ENCODE data around the gene MYOM3. TPM values are rescaled to one million over a fixed set of nuclear protein-coding genes. Genes with fewer than 3 reads are reported as not detected.

The MYOM3 gene
- total RNA-seq, 1 experiment from 2014 or later, result 7.9 TPM

DNA sequence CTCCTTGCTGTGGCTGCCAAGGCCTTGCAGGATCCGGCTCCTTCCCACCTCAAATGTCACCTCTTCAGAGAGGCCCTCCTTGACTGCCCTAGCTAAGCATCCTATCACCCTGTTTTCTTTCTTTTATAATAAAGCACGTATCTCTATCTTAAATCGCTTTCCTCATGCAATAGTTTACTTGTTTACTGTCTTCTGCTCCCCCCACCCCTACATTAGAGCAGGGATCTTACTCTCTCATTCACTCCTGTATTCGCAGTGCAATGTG is 36.4 kb downstream of the MYOM3 start:
- Histone ChIP-seq H3K9ac (ENCODE audit: low read length) (no peak overlapping the region), H4K20me1 (ENCODE audit: insufficient read depth) (no peaks in the 10 kb centered on the region), H3K36me3 (ENCODE audit: control insufficient read depth in 1 of 2, insufficient read depth in 2 of 2, low read length in 2 of 2) (no peaks in the 10 kb centered on the region), H3K4me2 (ENCODE audit: low read length) (no peak overlapping the region), H3K27me3 (ENCODE audit: insufficient read depth, low read length) (no peaks in the 10 kb centered on the region), H3K9me2 (ENCODE audit: insufficient read depth) (no peaks in the 10 kb centered on the region), H3K9me3 (ENCODE audit: control insufficient read depth in 1 of 2, insufficient read depth in 1 of 2, low read depth in 1 of 2, low read length in 2 of 2) (no peaks in the 10 kb centered on the region), H3K4me3 (replicated peaks in 1 of 2; ENCODE audit: low read depth in 1 of 2, low read length in 2 of 2) (no peak overlapping the region), H2AFZ (ENCODE audit: low read depth, low read length, poor library complexity, severe bottlenecking) (no peak overlapping the region), H3K79me2 (ENCODE audit: insufficient read depth, low read length) (no peaks in the 10 kb centered on the region), H3K27ac (ENCODE audit: low read depth, low read length) (no peak overlapping the region), H3K4me1 (ENCODE audit: control insufficient read depth in 1 of 2, insufficient read depth in 2 of 2, low read length in 2 of 2) (peaks cover 0 to 8% of the 10 kb centered on the region in 2 experiments; a peak in 2 of 4 replicates)
- no peak for ATAC-seq
- POLR2A ChIA-PET, result no interaction called here
- RAD21 ChIA-PET (ENCODE audit: low non-redundant PET in 1 of 2, low total read pairs in 2 of 2, uncharacterized antibody in 2 of 2, unreplicated experiment in 2 of 2), result no interaction called here
- no peak for DNase-seq (ENCODE audit: low read depth, low spot score)
- no TSS peak for BruUV-seq (replicated peaks)
- CTCF ChIA-PET, result interaction anchor here (1.3 kb wide), 1 partner anchor 315 kb away, joined by 3 read pairs; no protein-coding TSS in a partner anchor
- intact Hi-C loops (cut with micrococcal nuclease), result no loop called here
- TF ChIP-seq JUND (IDR thresholded peaks at IDR 0.05), result no peak
- TF ChIP-seq, protein P1, sequence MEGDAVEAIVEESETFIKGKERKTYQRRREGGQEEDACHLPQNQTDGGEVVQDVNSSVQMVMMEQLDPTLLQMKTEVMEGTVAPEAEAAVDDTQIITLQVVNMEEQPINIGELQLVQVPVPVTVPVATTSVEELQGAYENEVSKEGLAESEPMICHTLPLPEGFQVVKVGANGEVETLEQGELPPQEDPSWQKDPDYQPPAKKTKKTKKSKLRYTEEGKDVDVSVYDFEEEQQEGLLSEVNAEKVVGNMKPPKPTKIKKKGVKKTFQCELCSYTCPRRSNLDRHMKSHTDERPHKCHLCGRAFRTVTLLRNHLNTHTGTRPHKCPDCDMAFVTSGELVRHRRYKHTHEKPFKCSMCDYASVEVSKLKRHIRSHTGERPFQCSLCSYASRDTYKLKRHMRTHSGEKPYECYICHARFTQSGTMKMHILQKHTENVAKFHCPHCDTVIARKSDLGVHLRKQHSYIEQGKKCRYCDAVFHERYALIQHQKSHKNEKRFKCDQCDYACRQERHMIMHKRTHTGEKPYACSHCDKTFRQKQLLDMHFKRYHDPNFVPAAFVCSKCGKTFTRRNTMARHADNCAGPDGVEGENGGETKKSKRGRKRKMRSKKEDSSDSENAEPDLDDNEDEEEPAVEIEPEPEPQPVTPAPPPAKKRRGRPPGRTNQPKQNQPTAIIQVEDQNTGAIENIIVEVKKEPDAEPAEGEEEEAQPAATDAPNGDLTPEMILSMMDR (IDR thresholded peaks at IDR 0.05 in 2 of 3, conservative IDR thresholded peaks at IDR 0.05 in 1 of 3; ENCODE audit: borderline replicate concordance in 1 of 3, insufficient read depth in 1 of 3, low read depth in 2 of 3, low read length in 2 of 3), result no peak
- TF ChIP-seq ZNF274 (IDR thresholded peaks at IDR 0.05; ENCODE audit: low read depth, low read length), result no peak
- no peak for TF ChIP-seq EZH2 (IDR thresholded peaks at IDR 0.05)
- TF ChIP-seq YY1 (IDR thresholded peaks at IDR 0.05; ENCODE audit: extremely low read depth, insufficient replicate concordance, low read depth, low read length), result no peak
- TF ChIP-seq RAD21 (IDR thresholded peaks at IDR 0.05; ENCODE audit: low read depth), result no peak
- no peak for TF ChIP-seq TCF7L2 (IDR thresholded peaks at IDR 0.05; ENCODE audit: borderline replicate concordance, extremely low read depth, insufficient read depth, insufficient read length)
- TF ChIP-seq, protein P2, sequence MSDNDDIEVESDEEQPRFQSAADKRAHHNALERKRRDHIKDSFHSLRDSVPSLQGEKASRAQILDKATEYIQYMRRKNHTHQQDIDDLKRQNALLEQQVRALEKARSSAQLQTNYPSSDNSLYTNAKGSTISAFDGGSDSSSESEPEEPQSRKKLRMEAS (IDR thresholded peaks at IDR 0.05), result no peak
- no peak for TF ChIP-seq EGR1 (IDR thresholded peaks at IDR 0.05; ENCODE audit: low read depth)
- no peak for TF ChIP-seq CEBPB (IDR thresholded peaks at IDR 0.05; ENCODE audit: low read depth)
- TF ChIP-seq ELF1 (IDR thresholded peaks at IDR 0.05; ENCODE audit: borderline replicate concordance, low read depth), result no peak
- TF ChIP-seq POLR2AphosphoS5 (IDR thresholded peaks at IDR 0.05; ENCODE audit: low read depth, low read length), result no peak
- TF ChIP-seq POLR2A (IDR thresholded peaks at IDR 0.05; ENCODE audit: borderline replicate concordance, extremely low read depth, insufficient read depth, insufficient read length), result no peak
- no peak for TF ChIP-seq SIN3A (IDR thresholded peaks at IDR 0.05; ENCODE audit: low read depth)
- TF ChIP-seq SRF (IDR thresholded peaks at IDR 0.05; ENCODE audit: low read depth), result no peak
- TF ChIP-seq EZH2phosphoT487 (IDR thresholded peaks at IDR 0.05; ENCODE audit: borderline replicate concordance), result no peak
- TF ChIP-seq, protein P3, sequence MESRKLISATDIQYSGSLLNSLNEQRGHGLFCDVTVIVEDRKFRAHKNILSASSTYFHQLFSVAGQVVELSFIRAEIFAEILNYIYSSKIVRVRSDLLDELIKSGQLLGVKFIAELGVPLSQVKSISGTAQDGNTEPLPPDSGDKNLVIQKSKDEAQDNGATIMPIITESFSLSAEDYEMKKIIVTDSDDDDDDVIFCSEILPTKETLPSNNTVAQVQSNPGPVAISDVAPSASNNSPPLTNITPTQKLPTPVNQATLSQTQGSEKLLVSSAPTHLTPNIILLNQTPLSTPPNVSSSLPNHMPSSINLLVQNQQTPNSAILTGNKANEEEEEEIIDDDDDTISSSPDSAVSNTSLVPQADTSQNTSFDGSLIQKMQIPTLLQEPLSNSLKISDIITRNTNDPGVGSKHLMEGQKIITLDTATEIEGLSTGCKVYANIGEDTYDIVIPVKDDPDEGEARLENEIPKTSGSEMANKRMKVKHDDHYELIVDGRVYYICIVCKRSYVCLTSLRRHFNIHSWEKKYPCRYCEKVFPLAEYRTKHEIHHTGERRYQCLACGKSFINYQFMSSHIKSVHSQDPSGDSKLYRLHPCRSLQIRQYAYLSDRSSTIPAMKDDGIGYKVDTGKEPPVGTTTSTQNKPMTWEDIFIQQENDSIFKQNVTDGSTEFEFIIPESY (IDR thresholded peaks at IDR 0.05; ENCODE audit: extremely low read depth, insufficient replicate concordance, low read length), result no peak
